Neutrophil (primary cell): ENCODE data around the gene PSAP.
"Not testable (repeated sequence)": the region's sequence is repeated elsewhere in the genome, so short reads cannot be mapped to it uniquely, and the experiment has no call there.

Source experiments
- H3K27ac ChIP-seq: fragments of 200-600 bp; sonication (generic); 2 replicates; pipeline ENCODE4 v1.5.1; 2016; ENCODE audit warnings: mild to moderate bottlenecking, moderate library complexity
- H3K27me3 ChIP-seq: fragments of 200-600 bp; sonication (generic); 2 replicates; pipeline ENCODE4 v1.6.0; 2016; ENCODE audit warnings: mild to moderate bottlenecking
- H3K36me3 ChIP-seq: fragments of 200-600 bp; sonication (generic); 2 replicates; pipeline ENCODE4 v1.5.1; 2017
- H3K4me1 ChIP-seq, 2 experiments: fragments of 200-600 bp in 1 of 2; sonication (generic) in 1 of 2; 1 replicate in 1 of 2; 2 replicates in 1 of 2; pipeline versions ENCODE4 v1.5.1 to v1.6.1; 2013 to 2016; ENCODE audit warnings: low read depth in 1 of 2, low read length in 1 of 2, mild to moderate bottlenecking in 1 of 2, moderate library complexity in 1 of 2; ENCODE audit not compliant: control insufficient read depth in 1 of 2, insufficient read depth in 1 of 2
- H3K4me3 ChIP-seq, 2 experiments: fragments of 200-600 bp in 1 of 2; sonication (generic) in 1 of 2; 1 replicate in 1 of 2; 2 replicates in 1 of 2; pipeline ENCODE4 v1.5.1; 2013 to 2016; ENCODE audit warnings: low read depth in 1 of 2, low read length in 1 of 2, mild to moderate bottlenecking in 1 of 2, moderate library complexity in 1 of 2
- H3K9me3 ChIP-seq: fragments of 200-600 bp; sonication (generic); 2 replicates; pipeline ENCODE4 v1.5.1; 2016
- TF ChIP-seq, protein P1 (sequence below): fragments of 200-600 bp; sonication (generic); IDR thresholded peaks from 2 replicates; pipeline ENCODE4 v1.5.1; 2016; ENCODE audit warnings: antibody characterized with exemption

Gene PSAP

DNA sequence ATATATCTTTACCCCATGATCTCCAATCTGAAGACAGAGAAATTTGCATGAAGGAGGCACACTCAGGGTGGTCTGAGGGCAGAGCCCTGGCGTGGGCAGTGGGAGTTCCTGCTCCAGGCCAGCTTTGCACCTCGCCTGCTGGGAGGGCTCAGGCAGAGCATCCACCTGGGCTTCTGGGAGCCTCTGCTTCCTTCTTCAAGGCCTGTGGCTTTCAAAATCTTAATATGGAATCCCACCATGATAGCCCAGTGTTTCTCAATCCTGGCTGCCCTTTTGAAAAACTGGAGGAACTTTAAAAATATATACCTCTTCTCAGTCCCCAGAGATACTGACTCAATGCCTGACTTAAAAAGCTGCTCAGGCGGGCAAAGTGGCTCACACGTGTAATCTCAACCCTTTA is 36.7 kb upstream of the PSAP start:
- H3K9me3 ChIP-seq = no peaks in the 10 kb centered on the region
- peak overlapping the region in 1 of 2 experiments; percentile 67 for H3K4me3 ChIP-seq
- TF ChIP-seq, protein P1, sequence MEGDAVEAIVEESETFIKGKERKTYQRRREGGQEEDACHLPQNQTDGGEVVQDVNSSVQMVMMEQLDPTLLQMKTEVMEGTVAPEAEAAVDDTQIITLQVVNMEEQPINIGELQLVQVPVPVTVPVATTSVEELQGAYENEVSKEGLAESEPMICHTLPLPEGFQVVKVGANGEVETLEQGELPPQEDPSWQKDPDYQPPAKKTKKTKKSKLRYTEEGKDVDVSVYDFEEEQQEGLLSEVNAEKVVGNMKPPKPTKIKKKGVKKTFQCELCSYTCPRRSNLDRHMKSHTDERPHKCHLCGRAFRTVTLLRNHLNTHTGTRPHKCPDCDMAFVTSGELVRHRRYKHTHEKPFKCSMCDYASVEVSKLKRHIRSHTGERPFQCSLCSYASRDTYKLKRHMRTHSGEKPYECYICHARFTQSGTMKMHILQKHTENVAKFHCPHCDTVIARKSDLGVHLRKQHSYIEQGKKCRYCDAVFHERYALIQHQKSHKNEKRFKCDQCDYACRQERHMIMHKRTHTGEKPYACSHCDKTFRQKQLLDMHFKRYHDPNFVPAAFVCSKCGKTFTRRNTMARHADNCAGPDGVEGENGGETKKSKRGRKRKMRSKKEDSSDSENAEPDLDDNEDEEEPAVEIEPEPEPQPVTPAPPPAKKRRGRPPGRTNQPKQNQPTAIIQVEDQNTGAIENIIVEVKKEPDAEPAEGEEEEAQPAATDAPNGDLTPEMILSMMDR = no peak
- no peaks in the 10 kb centered on the region for H3K36me3 ChIP-seq
- no peaks in the 10 kb centered on the region for H3K27me3 ChIP-seq
- H3K4me1 ChIP-seq = peaks cover 27 to 35% of the 10 kb centered on the region in 2 experiments
- peak overlapping the region; percentile 87 for H3K27ac ChIP-seq

DNA sequence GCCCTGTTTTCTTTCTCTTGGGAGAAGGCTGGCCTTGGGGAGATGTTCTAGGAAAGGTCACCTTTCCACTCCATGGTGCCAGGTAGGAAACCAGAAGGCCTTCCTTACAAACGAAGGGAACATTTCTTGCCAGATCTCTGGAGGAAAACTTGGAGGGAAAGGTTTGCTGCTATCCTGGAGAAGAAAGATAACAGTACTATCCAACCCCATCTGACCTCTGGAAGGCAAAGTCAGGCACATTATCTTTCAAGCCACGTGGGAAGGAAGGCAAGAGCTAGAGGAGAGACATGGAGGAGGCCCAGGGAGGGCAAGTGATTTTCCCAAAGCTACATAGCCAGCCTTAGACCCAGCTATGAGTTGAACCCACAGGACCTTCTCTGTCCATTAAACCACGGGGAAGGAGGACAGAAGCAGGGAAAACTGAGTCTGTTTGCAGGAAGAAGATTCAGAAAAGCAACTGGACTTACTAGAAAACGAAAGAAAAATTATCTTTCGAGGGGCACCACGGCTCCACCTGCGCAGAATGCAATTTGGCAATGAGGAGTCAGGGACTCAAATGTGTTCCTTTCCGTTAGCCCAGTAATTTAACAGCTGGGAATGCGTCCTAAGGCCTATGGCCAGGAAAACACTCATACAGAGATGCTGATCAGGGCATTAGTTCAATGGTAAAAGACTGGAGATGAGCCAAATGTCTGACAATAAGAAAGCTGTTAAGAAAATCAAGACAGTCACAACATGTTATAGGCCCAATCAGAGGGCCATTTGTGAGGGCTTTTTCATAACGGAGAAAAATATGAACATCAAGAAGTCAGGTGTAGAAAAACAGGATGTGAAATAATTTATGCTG is 32.0 kb upstream of the PSAP start:
- Histone ChIP-seq H3K27me3 (no peaks in the 10 kb centered on the region), H3K4me1 (peaks cover 9 to 21% of the 10 kb centered on the region in 2 experiments), H3K27ac (no peak overlapping the region), H3K9me3 (no peaks in the 10 kb centered on the region), H3K4me3 (no peak overlapping the region), H3K36me3 (no peaks in the 10 kb centered on the region)
- TF ChIP-seq, protein P1 = no peak

DNA sequence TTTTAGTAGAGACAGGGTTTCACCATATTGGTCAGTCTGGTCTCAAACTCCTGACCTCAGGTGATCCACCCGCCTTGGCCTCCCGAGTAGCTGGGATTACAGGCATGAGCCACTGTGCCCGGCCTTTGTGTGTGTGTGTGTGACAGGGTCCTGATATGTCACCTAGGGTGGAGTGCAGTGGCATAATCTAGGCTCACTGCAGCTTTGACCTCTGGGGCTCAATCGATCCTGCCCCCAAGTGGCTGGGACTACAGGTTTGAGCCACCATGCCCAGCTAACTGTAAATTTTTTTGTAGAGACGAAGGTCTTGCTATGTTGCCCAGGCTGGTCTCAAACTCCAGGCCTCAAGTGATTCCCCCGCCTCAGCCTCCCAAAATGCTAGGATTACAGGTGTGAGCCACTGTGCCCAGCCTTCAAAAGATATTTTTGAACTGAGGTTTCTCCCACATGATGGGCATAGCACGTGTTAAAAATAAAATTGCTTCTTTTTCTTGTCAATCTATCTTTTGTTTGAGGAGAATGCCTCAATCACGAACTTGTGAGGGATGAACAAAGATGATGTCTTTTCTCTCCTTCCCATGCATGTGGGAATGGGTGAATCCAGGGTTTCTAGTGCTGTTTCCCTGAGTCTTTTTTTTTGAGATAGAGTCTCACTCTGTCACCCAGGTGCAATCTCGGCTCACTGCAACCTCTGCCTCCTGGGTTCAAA is 30.8 kb upstream of the PSAP start:
- Histone ChIP-seq H3K9me3 (no peaks in the 10 kb centered on the region), H3K4me3 (no peak overlapping the region), H3K4me1 (peaks cover 7 to 19% of the 10 kb centered on the region in 2 experiments), H3K36me3 (no peaks in the 10 kb centered on the region), H3K27ac (no peak overlapping the region), H3K27me3 (no peaks in the 10 kb centered on the region)
- TF ChIP-seq, protein P1 = no peak

DNA sequence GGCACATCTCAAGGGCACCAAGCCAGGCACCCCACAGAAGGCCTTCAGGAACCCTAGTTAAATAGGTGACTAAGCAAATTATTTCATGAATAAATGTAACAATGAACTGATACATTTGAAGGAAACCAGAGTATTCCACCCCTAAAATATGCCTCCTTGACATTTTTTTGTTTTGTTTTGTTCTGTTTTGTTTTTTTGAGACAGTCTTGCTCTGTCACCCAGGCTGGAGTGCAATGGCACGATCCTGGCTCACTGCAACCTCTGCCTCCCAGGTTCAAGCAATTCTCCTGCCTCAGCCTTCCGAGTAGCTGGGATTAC is 30.2 kb upstream of the PSAP start:
- not testable (repeated sequence) for H3K36me3 ChIP-seq, H3K4me3 ChIP-seq, H3K27me3 ChIP-seq, H3K27ac ChIP-seq, H3K9me3 ChIP-seq
- H3K4me1 ChIP-seq = peaks cover 7 to 19% of the 10 kb centered on the region in 2 experiments

DNA sequence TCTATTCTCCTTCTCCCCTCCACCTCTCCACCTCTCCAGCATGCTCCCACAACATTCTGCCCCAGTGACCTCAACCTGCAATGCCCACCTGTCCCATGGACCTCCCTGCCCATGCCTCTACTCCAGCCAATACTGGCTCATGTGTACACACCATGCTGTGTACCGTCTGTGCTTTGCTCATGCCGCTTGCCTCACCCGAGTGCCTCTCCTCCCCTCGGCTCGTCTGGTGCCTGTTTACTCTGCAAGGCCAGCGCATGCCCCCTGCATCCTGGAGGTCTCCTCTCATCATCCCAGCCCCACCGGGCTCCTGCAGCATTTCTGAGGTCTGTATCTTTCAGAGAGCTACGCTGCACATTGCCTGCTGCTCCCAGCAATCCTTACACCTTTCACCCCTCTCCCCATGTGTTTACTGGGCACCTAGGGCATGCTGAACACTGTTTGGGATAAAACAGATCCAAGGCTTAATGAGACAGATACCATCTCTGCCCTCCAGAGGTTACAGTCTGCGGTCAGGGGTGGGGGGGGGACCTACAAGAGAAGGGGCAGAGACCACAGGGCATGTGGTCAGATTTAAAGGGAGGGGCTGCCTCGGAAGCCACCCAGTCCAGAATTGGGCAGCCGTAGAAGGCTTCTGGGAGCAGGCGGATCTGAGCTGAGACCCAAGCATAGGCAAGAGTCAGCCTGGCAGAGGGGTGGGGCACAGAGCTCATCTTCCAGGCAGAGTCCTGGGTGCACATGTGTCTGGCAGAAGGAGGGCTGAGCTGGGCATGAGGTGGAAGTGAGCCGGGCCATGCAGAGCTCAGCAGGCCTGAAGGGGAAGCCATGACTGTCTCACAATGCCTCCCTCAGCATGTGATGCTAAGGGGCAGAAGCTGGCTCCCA is 29.6 kb upstream of the PSAP start:
- TF ChIP-seq, protein P1 = no peak
- Histone ChIP-seq H3K27me3 (no peaks in the 10 kb centered on the region), H3K27ac (no peak overlapping the region), H3K4me3 (no peak overlapping the region), H3K36me3 (no peaks in the 10 kb centered on the region), H3K9me3 (no peaks in the 10 kb centered on the region), H3K4me1 (peaks cover 7 to 19% of the 10 kb centered on the region in 2 experiments)
